Liver (tissue), 9 donors: ENCODE data around the gene OR52A1. TPM values are rescaled to one million over a fixed set of nuclear protein-coding genes. Genes with fewer than 3 reads are reported as not detected.

Source experiments
- DNase-seq: peaks from one replicate; pipeline ENCODE4 v3.0.0-alpha.2; 2017; ENCODE audit warnings: low spot score
- H3K27ac ChIP-seq, 2 donors: one replicate each; pipeline ENCODE4 v1.7.0; 2013; ENCODE audit warnings: inconsistent platforms in 2 of 2, low read length in 2 of 2, control low read depth in 1 of 2, low read depth in 1 of 2, mild to moderate bottlenecking in 1 of 2
- H3K27me3 ChIP-seq, 4 donors: one replicate each; pipeline versions ENCODE4 v1.6.1 to v1.7.0; 2013; ENCODE audit warnings: low read length in 3 of 4, inconsistent platforms in 1 of 4, mild to moderate bottlenecking in 1 of 4, moderate library complexity in 1 of 4; ENCODE audit not compliant: control insufficient read depth in 4 of 4, insufficient read depth in 4 of 4
- H3K36me3 ChIP-seq, 4 donors: one replicate each; pipeline versions ENCODE4 v1.6.1 to v1.7.0; 2013; ENCODE audit warnings: low read length in 3 of 4, mild to moderate bottlenecking in 3 of 4, low read depth in 1 of 4, moderate library complexity in 1 of 4; ENCODE audit not compliant: control insufficient read depth in 4 of 4, insufficient read depth in 3 of 4
- H3K4me1 ChIP-seq, 4 donors: one replicate each; pipeline versions ENCODE4 v1.6.1 to v1.7.0; 2013; ENCODE audit warnings: low read length in 3 of 4, mild to moderate bottlenecking in 3 of 4, moderate library complexity in 1 of 4; ENCODE audit not compliant: control insufficient read depth in 4 of 4, insufficient read depth in 4 of 4
- H3K4me3 ChIP-seq, 3 donors: one replicate each; pipeline versions ENCODE4 v1.6.1 to v1.7.0; 2013; ENCODE audit warnings: low read length in 3 of 3, control low read depth in 1 of 3, low read depth in 1 of 3, mild to moderate bottlenecking in 1 of 3
- H3K9ac ChIP-seq, 2 donors: one replicate each; pipeline ENCODE4 v1.7.0; 2013; ENCODE audit warnings: low read length in 2 of 2, mild to moderate bottlenecking in 2 of 2, moderate library complexity in 2 of 2, control low read depth in 1 of 2, low read depth in 1 of 2
- H3K9me3 ChIP-seq, 4 donors: one replicate each; pipeline versions ENCODE4 v1.6.1 to v1.7.0; 2013; ENCODE audit warnings: low read length in 3 of 4; ENCODE audit not compliant: control insufficient read depth in 4 of 4
- EGR1 ChIP-seq, 2 donors: IDR thresholded peaks; 2 replicates each; pipeline ENCODE4 v1.6.1; 2016 to 2018; ENCODE audit warnings: antibody characterized with exemption in 2 of 2, low read depth in 2 of 2
- FOXA1 ChIP-seq: IDR thresholded peaks from 2 replicates; pipeline ENCODE4 v1.6.1; 2016; ENCODE audit warnings: antibody characterized with exemption
- FOXA2 ChIP-seq: IDR thresholded peaks from 2 replicates; pipeline ENCODE4 v1.6.1; 2016; ENCODE audit warnings: antibody characterized with exemption
- GABPA ChIP-seq, 2 donors: IDR thresholded peaks in 1 of 2; conservative IDR thresholded peaks in 1 of 2; 2 replicates each; pipeline ENCODE4 v1.6.1; 2016; ENCODE audit warnings: antibody characterized with exemption in 2 of 2, mild to moderate bottlenecking in 1 of 2, moderate library complexity in 1 of 2
- HNF4A ChIP-seq, 2 donors: conservative IDR thresholded peaks; 2 replicates each; pipeline ENCODE4 v1.6.1; 2016; ENCODE audit warnings: antibody characterized with exemption in 2 of 2, mild to moderate bottlenecking in 2 of 2
- HNF4G ChIP-seq: IDR thresholded peaks from 2 replicates; pipeline ENCODE4 v1.6.1; 2016; ENCODE audit warnings: antibody characterized with exemption
- JUND ChIP-seq, 2 donors: IDR thresholded peaks; 2 replicates each; pipeline ENCODE4 v1.6.1; 2016; ENCODE audit warnings: antibody characterized with exemption in 2 of 2
- NR2F2 ChIP-seq: IDR thresholded peaks from 2 replicates; pipeline ENCODE4 v1.6.1; 2016; ENCODE audit warnings: antibody characterized with exemption
- RAD21 ChIP-seq, 2 donors: IDR thresholded peaks; 2 replicates each; pipeline ENCODE4 v1.6.1; 2016; ENCODE audit warnings: antibody characterized with exemption in 2 of 2, mild to moderate bottlenecking in 2 of 2
- RXRA ChIP-seq, 2 donors: IDR thresholded peaks; 2 replicates each; pipeline ENCODE4 v1.6.1; 2017 to 2018; ENCODE audit warnings: antibody characterized with exemption in 2 of 2, mild to moderate bottlenecking in 1 of 2
- SP1 ChIP-seq: IDR thresholded peaks from 2 replicates; pipeline ENCODE4 v1.6.1; 2018; ENCODE audit warnings: antibody characterized with exemption, mild to moderate bottlenecking
- TAF1 ChIP-seq: conservative IDR thresholded peaks from 2 replicates; pipeline ENCODE4 v1.6.1; 2016; ENCODE audit warnings: antibody characterized with exemption, mild to moderate bottlenecking
- YY1 ChIP-seq: IDR thresholded peaks from 2 replicates; pipeline ENCODE4 v1.6.1; 2016; ENCODE audit warnings: antibody characterized with exemption, mild to moderate bottlenecking
- WGBS: extraction: QIAGEN DNeasy Blood & Tissue Kit; methylation state at CpG from one replicate; pipeline ENCODE4 v1.1.7; 2013; 5-methylcytosine and 5-hydroxymethylcytosine counted together
- polyA plus RNA-seq, 2 donors: library from polyadenylated mRNA; stranded (reverse) in 1 of 2; unstranded in 1 of 2; fragments of 200-250 nt in 1 of 2; fragments of >200 nt in 1 of 2; fragmentation: Nextera tagmentation in 1 of 2; extraction: Ambion mirVana in 1 of 2; gene quantifications; one replicate each; pipeline versions ENCODE4 v1.2.1 to v1.2.3, GENCODE V29; 2013 to 2015
- total RNA-seq, 2 donors: library from RNA; depleted of rRNA; stranded (reverse); fragments of >200 nt; gene quantifications; one replicate each; pipeline ENCODE4 v1.2.3, GENCODE V29; 2014
- TF ChIP-seq, protein P1 (sequence below): fragments of 150-350 bp; IDR thresholded peaks from 2 replicates; pipeline ENCODE4 v1.5.1; 2017; ENCODE audit warnings: improper control_type of control experiment, low read depth, low read length; ENCODE audit not compliant: missing input control
- TF ChIP-seq, protein P2 (sequence below): IDR thresholded peaks from 2 replicates; pipeline ENCODE4 v1.6.1; 2016; ENCODE audit warnings: antibody characterized with exemption
- TF ChIP-seq, protein P3 (sequence below): IDR thresholded peaks from 2 replicates; pipeline ENCODE4 v1.6.1; 2016; ENCODE audit warnings: antibody characterized with exemption
- TF ChIP-seq, protein P4 (sequence below): IDR thresholded peaks from 2 replicates; pipeline ENCODE4 v1.6.1; 2016; ENCODE audit warnings: antibody characterized with exemption, mild to moderate bottlenecking
- TF ChIP-seq, protein P5 (sequence below): IDR thresholded peaks from 2 replicates; pipeline ENCODE4 v1.6.1; 2016; ENCODE audit warnings: antibody characterized with exemption
- donor health status: healthy.
- donor health status: healthy.
- donor health status: healthy.
- donor health status: healthy.
- donor health status: healthy.

The OR52A1 gene
- total and polyA plus RNA-seq, 4 donors, result not detected

DNA sequence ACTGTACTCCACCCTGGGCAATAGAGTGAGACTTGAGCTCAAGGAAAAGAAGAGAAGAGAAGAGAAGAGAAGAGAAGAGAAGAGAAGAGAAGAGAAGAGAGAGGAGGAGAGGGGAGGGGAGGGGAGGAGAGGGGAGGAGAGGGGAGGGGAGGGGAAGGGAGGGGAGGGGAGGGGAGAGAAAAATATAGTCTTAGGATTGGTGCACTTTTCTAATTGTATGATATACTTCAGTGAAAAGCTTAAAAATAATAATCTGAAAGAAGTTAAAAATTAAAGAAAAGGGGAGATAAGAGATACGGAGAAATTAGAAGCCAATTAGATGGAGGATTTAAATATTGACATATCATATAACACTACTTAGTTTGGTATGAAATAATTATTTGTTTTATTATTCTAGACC, 35.7 kb downstream of the OR52A1 start:
- TF ChIP-seq HNF4A (conservative IDR thresholded peaks at IDR 0.05) (no peak), FOXA1 (no peak), FOXA2 (no peak), NR2F2 (no peak), GABPA (IDR thresholded peaks at IDR 0.05 in 1 of 2, conservative IDR thresholded peaks at IDR 0.05 in 1 of 2) (no peak), TAF1 (no peak), YY1 (no peak), JUND (IDR thresholded peaks at IDR 0.05) (no peak), SP1 (no peak), RXRA (IDR thresholded peaks at IDR 0.05) (no peak), HNF4G (no peak), RAD21 (IDR thresholded peaks at IDR 0.05) (no peak), EGR1 (IDR thresholded peaks at IDR 0.05; ENCODE audit: low read depth in 2 of 2) (no peak)
- TF ChIP-seq, protein P1, sequence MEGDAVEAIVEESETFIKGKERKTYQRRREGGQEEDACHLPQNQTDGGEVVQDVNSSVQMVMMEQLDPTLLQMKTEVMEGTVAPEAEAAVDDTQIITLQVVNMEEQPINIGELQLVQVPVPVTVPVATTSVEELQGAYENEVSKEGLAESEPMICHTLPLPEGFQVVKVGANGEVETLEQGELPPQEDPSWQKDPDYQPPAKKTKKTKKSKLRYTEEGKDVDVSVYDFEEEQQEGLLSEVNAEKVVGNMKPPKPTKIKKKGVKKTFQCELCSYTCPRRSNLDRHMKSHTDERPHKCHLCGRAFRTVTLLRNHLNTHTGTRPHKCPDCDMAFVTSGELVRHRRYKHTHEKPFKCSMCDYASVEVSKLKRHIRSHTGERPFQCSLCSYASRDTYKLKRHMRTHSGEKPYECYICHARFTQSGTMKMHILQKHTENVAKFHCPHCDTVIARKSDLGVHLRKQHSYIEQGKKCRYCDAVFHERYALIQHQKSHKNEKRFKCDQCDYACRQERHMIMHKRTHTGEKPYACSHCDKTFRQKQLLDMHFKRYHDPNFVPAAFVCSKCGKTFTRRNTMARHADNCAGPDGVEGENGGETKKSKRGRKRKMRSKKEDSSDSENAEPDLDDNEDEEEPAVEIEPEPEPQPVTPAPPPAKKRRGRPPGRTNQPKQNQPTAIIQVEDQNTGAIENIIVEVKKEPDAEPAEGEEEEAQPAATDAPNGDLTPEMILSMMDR, result no peak
- TF ChIP-seq, protein P2, sequence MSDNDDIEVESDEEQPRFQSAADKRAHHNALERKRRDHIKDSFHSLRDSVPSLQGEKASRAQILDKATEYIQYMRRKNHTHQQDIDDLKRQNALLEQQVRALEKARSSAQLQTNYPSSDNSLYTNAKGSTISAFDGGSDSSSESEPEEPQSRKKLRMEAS, result no peak
- TF ChIP-seq, protein P3, sequence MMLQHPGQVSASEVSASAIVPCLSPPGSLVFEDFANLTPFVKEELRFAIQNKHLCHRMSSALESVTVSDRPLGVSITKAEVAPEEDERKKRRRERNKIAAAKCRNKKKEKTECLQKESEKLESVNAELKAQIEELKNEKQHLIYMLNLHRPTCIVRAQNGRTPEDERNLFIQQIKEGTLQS, result no peak
- TF ChIP-seq, protein P4, sequence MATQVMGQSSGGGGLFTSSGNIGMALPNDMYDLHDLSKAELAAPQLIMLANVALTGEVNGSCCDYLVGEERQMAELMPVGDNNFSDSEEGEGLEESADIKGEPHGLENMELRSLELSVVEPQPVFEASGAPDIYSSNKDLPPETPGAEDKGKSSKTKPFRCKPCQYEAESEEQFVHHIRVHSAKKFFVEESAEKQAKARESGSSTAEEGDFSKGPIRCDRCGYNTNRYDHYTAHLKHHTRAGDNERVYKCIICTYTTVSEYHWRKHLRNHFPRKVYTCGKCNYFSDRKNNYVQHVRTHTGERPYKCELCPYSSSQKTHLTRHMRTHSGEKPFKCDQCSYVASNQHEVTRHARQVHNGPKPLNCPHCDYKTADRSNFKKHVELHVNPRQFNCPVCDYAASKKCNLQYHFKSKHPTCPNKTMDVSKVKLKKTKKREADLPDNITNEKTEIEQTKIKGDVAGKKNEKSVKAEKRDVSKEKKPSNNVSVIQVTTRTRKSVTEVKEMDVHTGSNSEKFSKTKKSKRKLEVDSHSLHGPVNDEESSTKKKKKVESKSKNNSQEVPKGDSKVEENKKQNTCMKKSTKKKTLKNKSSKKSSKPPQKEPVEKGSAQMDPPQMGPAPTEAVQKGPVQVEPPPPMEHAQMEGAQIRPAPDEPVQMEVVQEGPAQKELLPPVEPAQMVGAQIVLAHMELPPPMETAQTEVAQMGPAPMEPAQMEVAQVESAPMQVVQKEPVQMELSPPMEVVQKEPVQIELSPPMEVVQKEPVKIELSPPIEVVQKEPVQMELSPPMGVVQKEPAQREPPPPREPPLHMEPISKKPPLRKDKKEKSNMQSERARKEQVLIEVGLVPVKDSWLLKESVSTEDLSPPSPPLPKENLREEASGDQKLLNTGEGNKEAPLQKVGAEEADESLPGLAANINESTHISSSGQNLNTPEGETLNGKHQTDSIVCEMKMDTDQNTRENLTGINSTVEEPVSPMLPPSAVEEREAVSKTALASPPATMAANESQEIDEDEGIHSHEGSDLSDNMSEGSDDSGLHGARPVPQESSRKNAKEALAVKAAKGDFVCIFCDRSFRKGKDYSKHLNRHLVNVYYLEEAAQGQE, result no peak
- TF ChIP-seq, protein P5, sequence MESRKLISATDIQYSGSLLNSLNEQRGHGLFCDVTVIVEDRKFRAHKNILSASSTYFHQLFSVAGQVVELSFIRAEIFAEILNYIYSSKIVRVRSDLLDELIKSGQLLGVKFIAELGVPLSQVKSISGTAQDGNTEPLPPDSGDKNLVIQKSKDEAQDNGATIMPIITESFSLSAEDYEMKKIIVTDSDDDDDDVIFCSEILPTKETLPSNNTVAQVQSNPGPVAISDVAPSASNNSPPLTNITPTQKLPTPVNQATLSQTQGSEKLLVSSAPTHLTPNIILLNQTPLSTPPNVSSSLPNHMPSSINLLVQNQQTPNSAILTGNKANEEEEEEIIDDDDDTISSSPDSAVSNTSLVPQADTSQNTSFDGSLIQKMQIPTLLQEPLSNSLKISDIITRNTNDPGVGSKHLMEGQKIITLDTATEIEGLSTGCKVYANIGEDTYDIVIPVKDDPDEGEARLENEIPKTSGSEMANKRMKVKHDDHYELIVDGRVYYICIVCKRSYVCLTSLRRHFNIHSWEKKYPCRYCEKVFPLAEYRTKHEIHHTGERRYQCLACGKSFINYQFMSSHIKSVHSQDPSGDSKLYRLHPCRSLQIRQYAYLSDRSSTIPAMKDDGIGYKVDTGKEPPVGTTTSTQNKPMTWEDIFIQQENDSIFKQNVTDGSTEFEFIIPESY, result no peak
- DNase-seq, result no peak
- Histone ChIP-seq H3K27me3 (peaks cover 0 to 10% (median 1%) of the 10 kb centered on the region in 4 donors), H3K9ac (no peak overlapping the region), H3K9me3 (no peaks in the 10 kb centered on the region), H3K4me3 (no peak overlapping the region), H3K36me3 (no peaks in the 10 kb centered on the region), H3K27ac (no peak overlapping the region), H3K4me1 (no peaks in the 10 kb centered on the region)
- 78% methylated on average over 1 of the region's 1 CpG for WGBS
